RKO (cell line): ENCODE data around the gene SNORC.
"Not testable (repeated sequence)": the region's sequence is repeated elsewhere in the genome, so short reads cannot be mapped to it uniquely, and the experiment has no call there.

Experiments used
- DNase-seq: peaks from one replicate; pipeline ENCODE4 v3.0.0-alpha.2; 2016; ENCODE audit warnings: low spot score

Gene SNORC

DNA sequence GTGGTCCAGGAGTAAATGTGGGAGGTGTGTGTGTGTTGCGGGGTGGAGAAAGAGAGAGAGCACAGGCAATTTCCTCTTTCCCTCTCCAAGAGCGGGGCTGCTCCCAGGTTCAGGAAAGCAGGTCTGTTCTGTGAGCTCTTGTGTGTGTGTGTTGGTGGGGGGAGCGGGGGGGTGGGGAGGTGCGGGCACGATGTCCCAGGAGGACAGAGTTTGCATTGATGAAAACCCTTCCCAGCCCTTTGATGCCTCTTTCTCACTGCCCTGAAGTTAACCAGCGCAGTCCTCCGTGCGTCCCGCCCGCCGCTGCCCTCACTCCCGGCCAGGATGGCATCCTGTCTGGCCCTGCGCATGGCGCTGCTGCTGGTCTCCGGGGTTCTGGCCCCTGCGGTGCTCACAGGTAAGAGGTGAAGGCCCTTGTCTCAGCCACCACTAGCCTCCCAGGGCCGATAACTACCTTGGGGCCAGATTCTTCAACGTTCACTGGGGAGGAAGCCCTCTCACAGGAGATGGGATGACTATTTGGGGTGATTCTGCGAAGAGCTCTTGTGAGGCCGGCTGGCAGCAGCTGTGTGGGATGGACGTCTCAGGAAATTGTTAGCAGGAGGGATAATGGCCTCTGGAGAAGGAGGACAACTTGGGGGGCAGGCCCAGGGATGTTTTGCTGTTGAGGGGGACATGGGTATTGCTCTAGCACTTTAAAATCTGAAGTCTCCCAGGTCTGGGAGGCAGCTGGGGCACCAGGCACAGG is at the start of gene SNORC:
TSS of gene SNORC (plus strand) at position 247 of the 748 bp plus-strand sequence. CDS start at position 325, 78 bp downstream.
- no peak for DNase-seq

DNA sequence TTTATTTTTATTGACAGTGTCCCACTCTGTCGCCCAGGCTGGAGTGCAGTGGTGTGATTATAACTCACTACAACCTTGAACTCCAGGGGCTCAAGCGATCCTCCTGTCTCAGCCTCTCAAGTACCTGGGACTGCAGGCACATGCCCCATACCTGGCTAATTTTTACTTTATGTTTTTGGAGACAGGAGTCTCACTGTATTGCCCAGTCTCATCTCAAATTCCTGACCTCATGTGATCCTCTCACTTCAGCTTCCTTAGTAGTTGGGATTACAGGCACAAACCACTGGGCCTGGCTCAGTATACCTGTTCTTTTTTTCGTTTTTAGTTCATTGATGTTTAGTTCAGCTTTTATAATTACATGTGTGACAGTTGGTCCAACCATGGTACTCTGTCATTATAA is 40.1 kb upstream of the SNORC start:
- DNase-seq: no peak

DNA sequence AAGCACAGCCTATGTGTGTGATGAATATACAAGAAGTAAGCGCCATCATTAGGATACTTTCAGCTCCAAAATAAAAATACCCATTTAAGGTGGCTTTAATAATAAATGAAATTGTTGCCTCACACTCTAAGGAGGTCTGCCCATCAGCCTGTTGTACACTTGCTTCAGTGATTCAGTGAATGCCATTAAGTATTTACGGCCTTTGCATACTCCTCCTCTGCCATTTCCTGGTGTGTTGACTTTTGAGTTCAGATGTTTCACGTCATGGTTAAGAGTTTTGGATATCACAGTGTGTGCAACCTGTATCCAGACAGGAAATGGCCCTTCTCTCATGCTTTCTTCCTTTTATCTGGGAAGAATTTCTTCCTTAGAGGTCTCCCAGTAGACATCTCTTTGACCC is 38.6 kb upstream of the SNORC start:
- DNase-seq: no peak

DNA sequence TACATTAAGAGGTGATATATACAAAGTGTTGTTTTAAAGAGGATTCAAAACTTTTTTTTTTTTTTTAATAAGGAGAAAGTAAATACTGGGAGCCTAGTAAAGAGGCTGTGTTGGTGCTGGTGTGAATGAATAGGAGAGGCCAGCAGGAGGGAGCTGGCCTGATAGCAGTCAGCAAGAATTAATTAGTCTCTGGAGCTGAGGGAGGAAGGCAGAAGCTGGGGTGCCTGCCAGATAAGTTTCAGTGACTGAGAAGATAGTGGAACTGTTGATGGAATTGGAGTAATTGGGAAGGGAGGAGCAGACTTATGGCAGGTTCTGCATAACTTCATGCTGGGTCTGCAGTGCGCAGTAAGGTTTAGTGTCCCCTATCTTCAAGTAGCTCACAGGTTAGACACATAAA is 36.2 kb upstream of the SNORC start:
- DNase-seq: no peak

DNA sequence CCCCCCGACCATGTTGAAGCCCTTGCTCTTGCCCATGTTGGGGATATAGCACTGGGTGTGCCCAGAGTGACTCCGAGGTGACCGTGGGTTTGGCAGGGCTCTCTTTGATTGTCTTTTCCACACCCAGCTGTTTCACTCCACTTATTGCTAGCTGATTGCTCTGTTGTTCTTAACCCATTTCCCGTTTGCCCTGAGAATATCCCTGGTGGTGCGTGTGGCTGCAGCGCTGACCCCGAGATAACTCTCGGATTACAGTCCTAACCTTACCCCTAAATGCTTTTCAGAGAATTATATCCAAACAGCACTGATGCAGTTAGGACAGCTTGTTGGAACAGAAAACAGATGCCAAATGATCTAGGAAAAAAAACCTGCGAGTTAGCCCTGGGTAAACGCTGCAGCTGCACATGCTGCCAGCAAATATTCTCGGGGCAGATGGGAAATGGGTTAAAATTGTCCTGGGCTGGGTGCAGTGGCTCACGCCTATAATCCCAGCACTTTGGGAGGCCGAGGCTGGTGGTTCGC is 34.3 kb upstream of the SNORC start:
- no peak for DNase-seq

DNA sequence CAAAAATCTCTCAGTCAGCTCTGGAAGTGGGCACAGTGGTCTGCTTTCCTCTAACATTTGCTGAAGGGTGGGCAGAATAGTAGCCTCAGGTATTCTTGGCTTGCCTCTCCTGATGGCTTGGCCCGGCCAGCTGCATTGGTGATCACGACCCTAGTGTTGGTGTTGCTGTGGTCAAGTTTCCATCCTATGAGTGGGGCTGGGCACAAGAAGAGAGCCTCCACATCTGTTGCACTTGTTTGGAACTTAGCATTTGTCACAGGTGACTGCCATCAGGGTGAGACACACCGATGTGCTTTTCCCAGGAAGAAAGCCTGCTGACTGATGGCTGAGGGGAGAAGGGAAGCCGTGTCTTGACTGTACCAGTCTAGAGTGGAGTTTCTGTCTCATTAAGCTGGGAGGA is 33.1 kb upstream of the SNORC start:
- DNase-seq: no peak

DNA sequence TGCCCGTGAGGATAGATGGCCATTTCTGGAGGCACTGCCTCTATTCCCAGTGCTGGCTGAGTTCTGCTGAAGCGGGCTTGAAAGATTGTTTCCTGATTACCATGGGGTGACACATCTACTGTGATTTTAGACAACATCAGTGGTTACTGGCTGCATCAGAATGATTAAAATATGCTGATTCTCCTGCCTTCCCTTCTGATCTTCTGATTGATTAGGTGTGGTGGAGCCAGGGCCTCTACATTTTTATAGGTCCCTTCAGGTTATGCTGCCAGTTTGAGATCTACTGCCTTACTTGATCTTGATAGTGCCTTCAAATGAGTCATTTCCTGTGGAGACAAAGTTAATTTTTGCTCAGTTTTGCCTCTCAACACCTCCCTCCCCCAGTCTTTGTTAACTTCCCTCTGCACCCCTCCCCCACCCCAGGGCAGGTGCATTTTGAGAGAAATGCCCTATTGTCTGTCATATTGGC is 31.6 kb upstream of the SNORC start:
- peak; percentile 44 for DNase-seq

DNA sequence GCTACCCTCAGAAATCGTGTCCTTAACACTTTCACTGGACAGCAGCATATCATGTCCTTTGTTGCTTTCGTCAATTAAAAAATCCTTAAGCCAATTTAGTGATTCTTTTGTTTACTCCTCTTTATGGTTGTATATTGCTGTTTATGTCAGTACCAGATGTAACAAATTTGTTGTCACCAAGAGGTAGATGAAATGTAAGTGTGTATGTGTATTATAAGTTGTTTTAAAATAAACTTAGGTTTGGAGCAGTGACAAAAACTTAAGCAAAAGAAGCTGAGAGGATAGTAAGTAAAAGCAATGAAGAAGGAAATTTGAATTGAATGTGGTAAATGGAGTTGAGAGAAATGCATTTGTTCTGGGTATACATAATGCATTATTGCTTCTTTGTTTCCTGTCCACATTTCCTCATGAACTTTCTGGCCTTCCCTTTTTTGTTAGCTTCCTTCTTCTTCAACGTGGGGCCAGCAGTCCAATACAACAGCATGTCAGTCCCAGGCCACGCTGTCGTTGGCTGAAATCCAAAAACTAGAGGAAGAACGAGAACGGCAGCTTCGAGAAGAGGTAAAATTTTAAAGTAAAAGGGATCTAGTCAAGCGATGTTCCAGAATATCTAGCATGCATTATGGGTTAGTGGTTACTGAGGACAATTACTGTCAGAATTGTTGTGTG is 30.5 kb upstream of the SNORC start:
- no peak for DNase-seq

DNA sequence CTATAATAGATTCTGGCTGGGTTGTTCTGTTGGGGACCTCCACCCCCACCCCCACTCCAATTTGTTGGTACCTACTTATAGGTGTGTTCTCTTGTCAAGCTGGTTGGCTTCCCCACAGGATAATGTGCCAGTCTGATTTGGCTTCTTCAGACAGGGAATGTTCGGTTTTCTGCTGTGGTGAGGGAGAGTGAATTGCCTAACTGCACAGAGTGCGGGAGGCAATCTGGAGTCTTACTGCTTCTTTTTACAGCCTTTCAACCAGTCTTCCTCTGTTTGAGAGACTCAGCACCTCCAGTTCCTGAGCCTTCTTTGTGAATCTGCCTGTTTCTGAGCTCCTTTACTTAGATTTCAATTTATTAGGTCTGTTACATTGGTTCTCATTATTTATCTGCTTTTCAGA is 27.4 kb upstream of the SNORC start:
- no peak for DNase-seq

DNA sequence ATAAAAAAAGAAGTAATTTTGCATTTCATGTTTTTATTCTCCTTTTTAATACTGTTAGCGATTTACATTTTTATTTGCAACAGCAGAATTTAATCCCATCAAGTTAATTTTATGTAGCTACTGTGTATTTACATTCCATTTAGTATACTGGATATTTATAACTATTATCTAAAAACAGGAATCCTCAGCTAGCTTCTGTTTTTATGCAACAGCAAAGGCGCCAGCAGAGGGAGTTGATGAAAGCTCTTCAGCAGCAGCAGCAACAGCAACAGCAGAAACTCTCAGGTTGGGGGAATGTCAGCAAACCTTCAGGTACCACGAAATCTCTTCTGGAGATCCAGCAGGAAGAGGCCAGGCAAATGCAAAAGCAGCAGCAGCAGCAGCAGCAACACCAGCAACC is 26.2 kb upstream of the SNORC start:
- no peak for DNase-seq

DNA sequence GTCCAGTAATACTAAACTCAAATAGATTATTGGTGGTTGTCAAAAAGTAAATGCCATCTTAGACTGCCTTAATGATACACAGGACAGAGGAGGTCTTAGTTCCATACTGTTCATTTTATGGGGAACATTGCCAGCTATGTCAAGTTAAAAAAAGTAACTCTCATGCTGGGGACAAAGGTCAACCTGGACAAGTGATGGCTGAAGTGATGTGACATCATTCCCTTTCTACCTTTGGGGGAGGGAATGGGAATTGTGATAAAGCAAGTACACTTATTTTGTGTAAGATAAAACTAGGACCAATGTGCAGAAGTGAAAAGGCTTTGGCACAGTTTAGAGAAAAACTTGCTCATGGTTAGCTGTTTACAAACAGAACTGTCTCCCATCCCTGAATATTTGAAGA is 24.0 kb upstream of the SNORC start:
- no peak for DNase-seq

DNA sequence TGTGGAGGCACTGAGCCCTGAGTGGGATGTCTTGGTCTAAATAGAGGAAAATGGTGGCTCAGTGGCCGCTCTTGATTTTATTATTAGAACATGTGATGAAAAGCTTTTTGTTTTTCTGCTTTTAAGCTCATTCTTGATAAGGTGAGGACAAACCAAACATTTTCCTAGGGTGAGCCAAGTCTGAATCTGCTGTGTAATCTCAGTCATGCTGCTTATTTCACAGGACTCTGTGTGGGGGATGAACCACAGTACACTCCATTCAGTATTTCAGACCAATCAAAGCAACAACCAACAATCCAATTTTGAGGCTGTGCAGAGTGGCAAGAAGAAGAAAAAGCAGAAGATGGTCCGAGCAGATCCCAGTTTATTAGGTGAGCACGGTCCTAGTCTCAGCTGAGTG is 20.0 kb upstream of the SNORC start:
- no peak for DNase-seq

DNA sequence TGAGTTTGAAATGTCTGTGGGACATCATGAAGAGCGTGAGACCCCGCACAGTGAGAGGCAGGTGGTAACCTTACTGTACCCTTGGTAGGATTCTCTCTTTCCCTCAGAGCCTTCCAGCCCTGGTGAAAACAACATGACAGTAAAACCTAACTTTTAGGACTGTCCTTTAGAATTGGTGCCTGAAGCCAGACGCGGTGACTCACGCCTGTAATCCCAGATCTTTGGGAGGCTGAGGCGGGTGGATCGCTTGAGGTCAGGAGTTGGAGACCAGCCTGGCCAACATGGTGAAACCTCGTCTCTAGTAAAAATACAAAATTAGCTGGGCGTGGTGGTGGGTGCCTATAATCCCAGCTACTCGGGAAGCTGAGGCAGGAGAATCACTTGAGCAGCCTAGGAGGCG is 18.0 kb upstream of the SNORC start:
- DNase-seq: not testable (repeated sequence)

DNA sequence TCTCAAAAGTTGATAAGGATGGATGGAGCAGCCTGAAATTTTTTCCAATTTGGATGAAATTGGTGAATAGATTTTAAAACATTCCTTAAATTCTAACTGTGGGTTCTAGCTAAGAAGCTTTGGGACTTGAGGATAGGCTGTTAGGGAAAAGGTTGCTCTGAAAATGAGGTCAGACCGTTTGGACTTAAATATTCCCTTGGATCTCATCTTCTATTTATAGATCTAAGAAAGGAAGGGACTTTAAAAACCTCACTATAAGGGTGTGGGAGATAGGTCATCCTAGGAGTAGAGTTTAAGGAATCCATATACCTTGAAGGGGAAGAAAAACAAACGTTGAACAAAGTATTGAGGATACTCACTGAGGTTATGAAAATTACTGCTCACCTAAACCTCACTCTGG is 17.4 kb upstream of the SNORC start:
- DNase-seq: no peak

DNA sequence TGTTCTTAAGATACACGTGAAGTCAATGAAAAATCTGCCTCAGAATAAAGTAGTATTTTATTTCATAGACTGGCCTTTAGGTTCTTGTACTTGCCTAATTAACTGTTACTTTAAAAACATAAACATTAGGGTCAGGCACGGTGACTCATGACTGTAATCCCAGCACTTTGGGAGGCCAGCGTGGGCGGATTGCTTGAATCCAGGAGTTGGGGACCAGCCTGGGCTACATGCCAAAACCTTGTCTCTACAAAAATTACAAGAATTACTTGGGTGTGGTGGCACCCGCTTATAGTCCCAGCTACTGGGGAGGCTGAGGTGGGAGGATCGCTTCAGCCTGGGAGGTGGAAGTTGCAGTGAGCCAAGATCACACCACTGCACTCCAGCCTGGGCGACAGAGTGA is 16.0 kb upstream of the SNORC start:
- peak; percentile 20 for DNase-seq

DNA sequence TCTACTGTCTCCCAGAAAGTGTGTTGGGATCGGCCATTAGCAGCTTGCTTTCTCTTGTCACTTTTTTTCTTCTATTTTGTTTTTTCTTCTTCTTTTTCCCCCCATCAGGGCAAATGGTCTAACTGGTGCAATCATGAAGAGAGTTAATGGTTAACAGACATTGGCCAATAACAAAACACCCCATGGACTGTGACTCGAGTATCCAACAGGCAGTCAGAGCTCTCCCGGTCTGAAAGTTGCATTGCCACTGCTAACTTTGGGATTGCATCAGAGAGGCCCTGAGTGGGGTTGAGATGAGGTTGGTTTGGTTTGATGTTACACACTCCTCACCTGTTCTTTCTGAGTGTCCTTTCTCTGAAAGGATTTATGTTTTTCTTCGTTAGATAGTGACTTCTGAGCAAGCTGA is 12.9 kb upstream of the SNORC start:
- no peak for DNase-seq

DNA sequence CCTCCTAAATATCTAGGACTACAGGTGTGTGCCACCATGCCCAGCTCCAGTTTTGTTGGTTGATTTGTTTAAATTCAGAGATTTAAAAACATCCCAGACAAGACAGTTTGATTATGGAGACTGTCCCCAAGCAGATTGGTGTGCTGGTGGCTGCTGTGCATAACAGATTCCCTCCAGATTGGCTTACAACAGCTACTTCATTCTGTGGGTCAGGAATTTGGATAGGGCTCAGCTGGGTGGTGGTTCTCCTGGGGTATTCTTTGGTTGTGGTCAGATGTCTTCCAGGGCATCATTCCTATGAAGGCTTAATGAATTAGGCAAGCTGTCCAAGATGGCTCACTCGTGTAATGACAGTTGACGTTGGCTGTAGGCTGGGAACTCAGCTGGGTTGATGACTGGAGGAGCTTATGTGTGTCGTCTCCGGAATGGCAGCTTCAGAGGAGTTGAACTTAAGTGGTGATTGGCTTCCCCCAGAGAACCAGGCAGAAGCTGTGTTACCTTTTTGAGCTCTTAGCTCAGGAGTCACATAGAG is 10.6 kb upstream of the SNORC start:
- no peak for DNase-seq

DNA sequence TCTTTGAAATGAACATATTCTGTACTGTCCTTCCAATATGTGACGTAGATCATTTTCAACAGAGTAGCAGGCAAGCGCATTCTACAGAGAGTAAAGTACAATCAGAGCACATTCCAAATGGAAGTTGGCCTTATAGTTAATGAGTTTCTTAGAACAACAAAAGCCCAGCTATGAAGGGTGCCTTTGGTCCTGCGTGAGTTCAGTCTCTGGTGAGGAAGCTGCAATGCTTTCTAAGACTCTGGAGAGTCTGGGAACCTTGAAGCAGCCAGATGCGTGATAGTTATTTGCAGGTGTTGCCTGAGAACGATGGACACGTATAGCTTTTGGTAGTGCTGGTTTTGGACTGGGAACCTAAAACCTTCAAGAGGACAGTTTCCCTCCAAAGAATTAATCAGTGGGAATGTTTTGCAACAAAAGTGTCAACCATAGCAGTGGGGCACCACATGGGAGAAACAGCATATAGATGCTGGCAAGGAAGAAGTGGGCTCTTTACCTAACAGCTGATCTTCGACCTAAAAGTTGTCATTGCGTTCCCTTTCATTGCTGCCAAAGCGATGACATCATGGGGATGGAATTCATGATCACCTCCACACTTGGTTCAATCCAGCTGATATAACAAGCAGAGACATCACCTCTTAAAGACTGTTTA is 9.3 kb upstream of the SNORC start:
- DNase-seq: no peak

DNA sequence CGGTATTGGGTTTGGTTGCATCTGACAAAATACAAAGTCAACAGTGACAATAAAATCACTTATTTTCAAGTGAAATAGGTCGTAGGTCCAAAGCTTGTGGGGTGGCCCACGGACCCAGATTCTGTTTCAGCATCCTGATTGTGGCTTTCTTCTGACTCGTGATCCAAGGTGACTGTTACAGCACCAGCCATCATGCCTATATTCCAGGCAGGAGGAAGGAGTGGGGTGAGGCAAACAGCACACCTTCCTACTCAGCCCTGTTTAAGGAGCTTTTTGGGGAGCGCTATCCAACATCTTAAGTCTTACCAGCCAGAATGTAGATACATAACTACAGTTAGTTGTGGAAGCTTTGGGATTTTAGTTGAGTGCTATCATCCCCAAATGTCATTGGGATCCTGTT is 8.7 kb upstream of the SNORC start:
- no peak for DNase-seq

DNA sequence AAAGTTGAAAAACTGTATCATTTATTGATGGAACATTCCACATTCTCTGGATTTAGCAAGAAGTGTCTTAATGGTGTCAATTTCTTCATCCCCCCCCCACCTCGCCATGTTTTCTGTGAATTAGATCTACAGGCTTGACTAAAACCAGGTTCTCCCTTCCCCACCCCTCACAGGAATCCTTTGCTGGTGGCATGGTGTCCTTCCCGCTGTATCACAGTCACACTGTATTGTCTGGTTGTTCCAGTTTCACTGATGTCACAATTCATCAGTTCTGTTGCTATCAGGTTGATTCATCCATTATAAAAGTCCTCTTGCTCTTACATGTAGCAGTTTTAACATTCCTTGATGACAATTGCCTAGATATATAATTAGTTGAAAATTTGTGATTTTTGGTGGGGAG is 6.1 kb upstream of the SNORC start:
- no peak for DNase-seq

DNA sequence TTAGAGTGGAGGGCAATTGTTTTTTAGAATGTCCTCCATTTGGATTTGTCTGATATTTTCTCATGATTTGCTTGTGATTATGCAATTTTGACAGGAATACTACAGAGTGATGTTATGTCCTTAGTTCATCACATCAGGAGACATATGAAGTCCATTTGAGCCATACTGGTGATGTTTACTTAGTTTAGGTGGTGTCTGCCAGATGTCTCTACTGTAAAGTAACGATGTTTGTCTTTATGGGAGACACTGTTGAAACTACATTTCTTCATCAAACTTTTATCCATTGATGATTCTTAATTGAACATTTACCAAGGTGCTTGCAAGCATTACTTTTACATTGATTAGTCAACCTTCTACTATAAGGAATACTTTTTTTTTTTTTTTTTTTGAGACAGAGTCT is 4.9 kb upstream of the SNORC start:
- no peak for DNase-seq

DNA sequence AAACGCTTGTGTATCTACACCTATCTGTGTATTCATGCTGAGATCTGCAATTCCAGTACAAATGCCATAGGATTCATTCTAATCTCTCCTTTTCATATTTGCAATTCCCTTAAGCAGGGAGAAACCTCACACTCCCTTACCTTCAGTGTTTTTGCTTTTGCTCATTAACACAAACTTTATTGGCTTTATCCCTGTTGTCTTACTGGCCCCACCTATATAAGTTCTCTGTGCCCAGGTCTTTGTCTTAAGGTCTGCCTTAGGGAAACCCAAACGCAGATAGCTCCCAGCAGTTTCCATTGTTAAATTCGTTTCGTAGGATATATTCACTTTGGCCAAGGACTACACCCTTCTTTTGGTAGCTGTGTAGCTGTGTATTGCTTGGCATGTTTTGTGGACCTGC is 4.0 kb upstream of the SNORC start:
- no peak for DNase-seq
